ENCODE measurements around the gene ALKBH5. TPM values are rescaled to one million over a fixed set of nuclear protein-coding genes. Genes with fewer than 3 reads are reported as not detected.

The ALKBH5 gene
- total RNA-seq, 1 donor from 2014 or later: 108 TPM

GRCh38 chr17:18173740-18174139 lies 9.9 kb upstream of the ALKBH5 start:
- no peaks in the 10 kb centered on the region for H3K4me1 Mint-ChIP-seq (ENCODE audit: low read depth)
- H3K27me3 Mint-ChIP-seq (ENCODE audit: low read depth): peaks cover 2% of the 10 kb centered on the region
- no peaks in the 10 kb centered on the region for H3K36me3 Mint-ChIP-seq (ENCODE audit: low read depth)
- H3K9me3 Mint-ChIP-seq (ENCODE audit: low read depth): no peaks in the 10 kb centered on the region
- no peak for DNase-seq (ENCODE audit: low spot score)
- no peak overlapping the region for H3K4me3 Mint-ChIP-seq (ENCODE audit: unreplicated experiment)
- no peak for TF ChIP-seq CTCF (IDR thresholded peaks at IDR 0.05)
- H3K27ac Mint-ChIP-seq (ENCODE audit: unreplicated experiment): no peak overlapping the region

- Mint-ChIP-seq H3K27ac (ENCODE audit: unreplicated experiment) (no peak overlapping the region), H3K4me1 (ENCODE audit: low read depth) (no peaks in the 10 kb centered on the region), H3K4me3 (ENCODE audit: unreplicated experiment) (no peak overlapping the region), H3K9me3 (ENCODE audit: low read depth) (no peaks in the 10 kb centered on the region), H3K36me3 (ENCODE audit: low read depth) (no peaks in the 10 kb centered on the region), H3K27me3 (ENCODE audit: low read depth) (peaks cover 2% of the 10 kb centered on the region)
- TF ChIP-seq CTCF (IDR thresholded peaks at IDR 0.05): no peak
- DNase-seq (ENCODE audit: low spot score): no peak
These were observed 7.5 kb upstream of the ALKBH5 start for GRCh38 chr17:18176176-18176575.

- Mint-ChIP-seq H3K4me1 (ENCODE audit: low read depth) (peaks cover 3% of the 10 kb centered on the region), H3K27me3 (ENCODE audit: low read depth) (peaks cover under 1% of the 10 kb centered on the region), H3K27ac (ENCODE audit: unreplicated experiment) (no peak overlapping the region), H3K9me3 (ENCODE audit: low read depth) (no peaks in the 10 kb centered on the region), H3K36me3 (ENCODE audit: low read depth) (no peaks in the 10 kb centered on the region), H3K4me3 (ENCODE audit: unreplicated experiment) (no peak overlapping the region)
- no peak for TF ChIP-seq CTCF (IDR thresholded peaks at IDR 0.05)
- DNase-seq (ENCODE audit: low spot score): no peak
These were observed 6.5 kb upstream of the ALKBH5 start for GRCh38 chr17:18177133-18177532.

- no peak for DNase-seq (ENCODE audit: low spot score)
- Mint-ChIP-seq H3K9me3 (ENCODE audit: low read depth) (no peaks in the 10 kb centered on the region), H3K4me1 (ENCODE audit: low read depth) (peaks cover 9% of the 10 kb centered on the region), H3K36me3 (ENCODE audit: low read depth) (no peaks in the 10 kb centered on the region), H3K27ac (ENCODE audit: unreplicated experiment) (no peak overlapping the region), H3K27me3 (ENCODE audit: low read depth) (no peaks in the 10 kb centered on the region), H3K4me3 (ENCODE audit: unreplicated experiment) (no peak overlapping the region)
- TF ChIP-seq CTCF (IDR thresholded peaks at IDR 0.05): no peak
These were observed 5.9 kb upstream of the ALKBH5 start for GRCh38 chr17:18177722-18178121.

- no peak overlapping the region for H3K4me3 Mint-ChIP-seq (ENCODE audit: unreplicated experiment)
- no peak for TF ChIP-seq CTCF (IDR thresholded peaks at IDR 0.05)
- H3K36me3 Mint-ChIP-seq (ENCODE audit: low read depth): no peaks in the 10 kb centered on the region
- H3K9me3 Mint-ChIP-seq (ENCODE audit: low read depth): no peaks in the 10 kb centered on the region
- H3K4me1 Mint-ChIP-seq (ENCODE audit: low read depth): peaks cover 10% of the 10 kb centered on the region
- no peak overlapping the region for H3K27ac Mint-ChIP-seq (ENCODE audit: unreplicated experiment)
- no peak for DNase-seq (ENCODE audit: low spot score)
- no peaks in the 10 kb centered on the region for H3K27me3 Mint-ChIP-seq (ENCODE audit: low read depth)
These were observed 4.4 kb upstream of the ALKBH5 start for GRCh38 chr17:18179196-18179595.

Data from chondrocyte (in vitro differentiated cells).